H1 (cell line): Measurements from ENCODE around the gene RASGRP4. TPM values are rescaled to one million over a fixed set of nuclear protein-coding genes. Genes with fewer than 3 reads are reported as not detected.

Experiments used
- CTCF ChIA-PET: fragments of 300-600 bp; sonication (Branson Sonifier 250); formaldehyde crosslinking; loops from one replicate; lab custom pipeline; 2021; ENCODE audit not compliant: partially characterized antibody; lab: Charles Lee
- POLR2A ChIA-PET: fragments of 300-600 bp; sonication (Branson Sonifier 250); formaldehyde crosslinking; loops from one replicate; lab custom pipeline; 2021; ENCODE audit warnings: inconsistent platforms; ENCODE audit not compliant: partially characterized antibody; lab: Charles Lee
- DNase-seq, 2 experiments: peaks; one replicate each; pipeline versions ENCODE4 v3.0.0 to v3.0.0-alpha.2; 2010 to 2022; ENCODE audit warnings: low spot score in 2 of 2, low read depth in 1 of 2, mixed read lengths in 1 of 2
- FAIRE-seq: peaks from 2 replicates; lab custom pipeline; 2011; peaks lifted over from hg19 to GRCh38; lab: Jason Lieb, UNC
- H2AFZ ChIP-seq: 2 replicates; pipeline ENCODE4 v1.8.1; 2012; ENCODE audit warnings: low read length, inconsistent platforms
- H2AK5ac ChIP-seq: 2 replicates; pipeline ENCODE4 v1.6.1; 2013; ENCODE audit warnings: low read depth, low read length
- H2BK120ac ChIP-seq: replicated peaks from 2 replicates; pipeline ENCODE3; 2013; ENCODE audit warnings: low read depth, low read length, inconsistent platforms
- H2BK12ac ChIP-seq: 2 replicates; pipeline ENCODE4 v1.6.1; 2013; ENCODE audit warnings: low read depth, low read length
- H2BK15ac ChIP-seq: 2 replicates; pipeline ENCODE4 v1.6.1; 2013; ENCODE audit warnings: low read length
- H2BK20ac ChIP-seq: 2 replicates; pipeline ENCODE4 v1.6.1; 2013; ENCODE audit warnings: low read length
- H2BK5ac ChIP-seq: 2 replicates; pipeline ENCODE4 v1.6.1; 2013; ENCODE audit warnings: low read depth, low read length
- H3K14ac ChIP-seq: 2 replicates; pipeline ENCODE4 v1.6.1; 2013; ENCODE audit warnings: inconsistent platforms; ENCODE audit not compliant: insufficient read length
- H3K18ac ChIP-seq: 2 replicates; pipeline ENCODE4 v1.6.1; 2013; ENCODE audit warnings: low read length; ENCODE audit errors: extremely low read depth
- H3K23ac ChIP-seq: 2 replicates; pipeline ENCODE4 v1.6.1; 2013; ENCODE audit warnings: inconsistent platforms; ENCODE audit not compliant: insufficient read length
- H3K23me2 ChIP-seq: 2 replicates; pipeline ENCODE4 v1.6.1; 2013; ENCODE audit warnings: low read depth, low read length
- H3K27ac ChIP-seq: 2 replicates; pipeline ENCODE4 v1.6.1; 2011; ENCODE audit warnings: low read depth, low read length, inconsistent platforms
- H3K27me3 ChIP-seq, 4 experiments: replicated peaks in 1 of 4; 1 replicate in 1 of 4; 2 replicates in 3 of 4; pipeline versions ENCODE4 v1.6.1 to v1.8.1; 2011 to 2013; ENCODE audit warnings: low read length in 3 of 4, mild to moderate bottlenecking in 3 of 4, inconsistent platforms in 2 of 4, mixed read lengths in 2 of 4, moderate library complexity in 1 of 4; ENCODE audit not compliant: control insufficient read depth in 3 of 4, insufficient read depth in 3 of 4; ENCODE audit errors: extremely low read depth in 1 of 4
- H3K36me3 ChIP-seq, 4 experiments: 2 replicates each; pipeline versions ENCODE4 v1.6.1 to v1.8.1; 2011 to 2013; ENCODE audit warnings: mild to moderate bottlenecking in 4 of 4, low read length in 3 of 4, moderate library complexity in 2 of 4, control low read depth in 1 of 4, inconsistent platforms in 1 of 4; ENCODE audit not compliant: insufficient read depth in 4 of 4, control insufficient read depth in 2 of 4
- H3K4ac ChIP-seq: replicated peaks from 2 replicates; pipeline ENCODE3; 2013; ENCODE audit warnings: low read length, low read depth, mixed read lengths, inconsistent platforms; ENCODE audit not compliant: insufficient read length
- H3K4me1 ChIP-seq, 4 experiments: replicated peaks in 1 of 4; 1 replicate in 1 of 4; 2 replicates in 3 of 4; pipeline versions ENCODE4 v1.6.1 to v1.8.1; 2011 to 2013; ENCODE audit warnings: low read length in 3 of 4, inconsistent platforms in 2 of 4, mixed read lengths in 1 of 4; ENCODE audit not compliant: insufficient read depth in 4 of 4, control insufficient read depth in 3 of 4
- H3K4me2 ChIP-seq, 2 experiments: 2 replicates each; pipeline versions ENCODE4 v1.6.1 to v1.8.1; 2011 to 2013; ENCODE audit warnings: low read depth in 2 of 2, low read length in 2 of 2, control low read depth in 1 of 2, inconsistent platforms in 1 of 2, mild to moderate bottlenecking in 1 of 2; ENCODE audit not compliant: insufficient read depth in 1 of 2
- H3K4me3 ChIP-seq, 4 experiments: fragments of 200-600, 300-600 bp in 1 of 4; sonication (generic), shearing (Covaris generic), sonication (Bioruptor Twin) in 1 of 4; 2 replicates each; pipeline versions ENCODE4 v1.5.1 to v1.8.1; 2011 to 2016; ENCODE audit warnings: low read length in 4 of 4, low read depth in 3 of 4, control low read depth in 2 of 4, inconsistent platforms in 2 of 4, mild to moderate bottlenecking in 2 of 4, mixed read lengths in 1 of 4, moderate library complexity in 1 of 4; ENCODE audit not compliant: insufficient read depth in 2 of 4; ENCODE audit errors: extremely low read depth in 1 of 4
- H3K56ac ChIP-seq: replicated peaks from 2 replicates; pipeline ENCODE3; 2013; ENCODE audit warnings: low read depth, mild to moderate bottlenecking, mixed read lengths, low read length, inconsistent platforms; ENCODE audit not compliant: insufficient read length
- H3K79me1 ChIP-seq: 2 replicates; pipeline ENCODE4 v1.6.1; 2013; ENCODE audit warnings: low read depth, low read length, control low read depth
- H3K79me2 ChIP-seq, 2 experiments: 2 replicates each; pipeline versions ENCODE4 v1.6.1 to v1.8.1; 2012 to 2013; ENCODE audit warnings: low read length in 2 of 2, mild to moderate bottlenecking in 2 of 2, inconsistent platforms in 1 of 2; ENCODE audit not compliant: insufficient read depth in 2 of 2, control insufficient read depth in 1 of 2
- H3K9ac ChIP-seq, 4 experiments: replicated peaks in 1 of 4; 1 replicate in 1 of 4; 2 replicates in 3 of 4; pipeline versions ENCODE4 v1.6.1 to v1.8.1; 2011 to 2013; ENCODE audit warnings: low read depth in 3 of 4, low read length in 3 of 4, control low read depth in 2 of 4, mild to moderate bottlenecking in 2 of 4, moderate library complexity in 2 of 4, inconsistent platforms in 1 of 4; ENCODE audit errors: extremely low read depth in 1 of 4
- H3K9me3 ChIP-seq, 2 experiments: 2 replicates each; pipeline versions ENCODE4 v1.6.1 to v1.8.1; 2012 to 2013; ENCODE audit warnings: mild to moderate bottlenecking in 2 of 2, moderate library complexity in 2 of 2, control low read depth in 1 of 2, inconsistent platforms in 1 of 2, low read depth in 1 of 2, low read length in 1 of 2, mixed read lengths in 1 of 2; ENCODE audit not compliant: insufficient read depth in 2 of 2
- H4K20me1 ChIP-seq, 2 experiments: replicated peaks in 1 of 2; 2 replicates each; pipeline versions ENCODE3 to v1.8.1; 2011 to 2013; ENCODE audit warnings: inconsistent platforms in 2 of 2, low read length in 2 of 2, mild to moderate bottlenecking in 1 of 2; ENCODE audit not compliant: insufficient read depth in 2 of 2, control insufficient read depth in 1 of 2
- H4K5ac ChIP-seq: 2 replicates; pipeline ENCODE4 v1.6.1; 2013; ENCODE audit warnings: low read length, low read depth, mixed read lengths, inconsistent platforms; ENCODE audit not compliant: insufficient read length
- H4K8ac ChIP-seq: 2 replicates; pipeline ENCODE4 v1.8.0; 2013; ENCODE audit warnings: mild to moderate bottlenecking, moderate library complexity, low read length, inconsistent platforms; ENCODE audit not compliant: insufficient read depth; ENCODE audit errors: extremely low read depth
- H4K91ac ChIP-seq: replicated peaks from 2 replicates; pipeline ENCODE3; 2013; ENCODE audit warnings: low read length, mixed read lengths, inconsistent platforms; ENCODE audit not compliant: insufficient read length
- KDM1A ChIP-seq: fragments of 200-600, 300-600 bp; sonication (generic); IDR thresholded peaks from 2 replicates; pipeline ENCODE4 v1.7.1; 2016; ENCODE audit warnings: mild to moderate bottlenecking, low read length, borderline replicate concordance
- POLR2A ChIP-seq, 2 experiments: IDR thresholded peaks; 1 replicate in 1 of 2; 2 replicates in 1 of 2; pipeline ENCODE4 v1.6.1; 2011; ENCODE audit warnings: low read depth in 2 of 2, low read length in 2 of 2, mild to moderate bottlenecking in 2 of 2; ENCODE audit errors: control extremely low read depth in 1 of 2
- SIN3A ChIP-seq, 2 experiments: IDR thresholded peaks in 1 of 2; conservative IDR thresholded peaks in 1 of 2; 2 replicates each; pipeline ENCODE4 v1.6.1; 2011 to 2012; ENCODE audit warnings: low read length in 2 of 2, improper control_type of control experiment in 1 of 2, low read depth in 1 of 2, mild to moderate bottlenecking in 1 of 2
- SIRT6 ChIP-seq: IDR thresholded peaks from one replicate; pipeline ENCODE4 v1.7.1; 2012; ENCODE audit warnings: low read length, inconsistent platforms
- SP1 ChIP-seq: IDR thresholded peaks from 2 replicates; pipeline ENCODE4 v1.6.1; 2011; ENCODE audit warnings: low read depth, low read length
- TAF7 ChIP-seq: optimal IDR thresholded peaks from 2 replicates; pipeline ENCODE3; 2011; ENCODE audit warnings: low read depth, mild to moderate bottlenecking, inconsistent platforms, low read length, moderate library complexity, borderline replicate concordance
- whole genome bisulfite sequencing, 2 experiments: shearing (Covaris generic) in 1 of 2; methylation state at CpG; one replicate each; pipeline versions ENCODE4 v1.1.6 to v1.1.7; 2013 to 2015; ENCODE audit warnings: low lambda C conversion rate in 2 of 2, mixed read lengths in 2 of 2, inconsistent platforms in 1 of 2, low coverage in 1 of 2, missing lambda C conversion rate in 1 of 2; ENCODE audit not compliant: insufficient replicate concordance in 2 of 2, insufficient coverage in 1 of 2, insufficient read length in 1 of 2; ENCODE audit errors: extremely low coverage in 1 of 2, missing lambda C conversion rate in 1 of 2; 5-methylcytosine and 5-hydroxymethylcytosine counted together
- polyA plus RNA-seq, 7 experiments: library from polyadenylated mRNA; depleted of rRNA in 3 of 7; stranded (reverse) in 5 of 7; unstranded in 2 of 7; fragments of >200 nt in 5 of 7; fragments of 200-250 nt in 2 of 7; gene quantifications; 1 replicate in 5 of 7; 2 replicates in 1 of 7; 4 replicates in 1 of 7; pipeline versions ENCODE4 v1.2.1 to v1.2.3, GENCODE V29; 2011 to 2013; ENCODE audit warnings: missing spikeins in 2 of 7, mixed read lengths in 2 of 7
- total RNA-seq: library from RNA; stranded (reverse); fragmentation: NEBNext Ultra II Directional; extraction: Animal tissue kit (Norgen Biotek cat#: 25700); gene quantifications from 2 replicates; pipeline ENCODE4 v1.2.1, GENCODE V29; 2021
- TF ChIP-seq, protein P1 (sequence below): IDR thresholded peaks from 2 replicates; pipeline ENCODE4 v1.6.1; 2011; ENCODE audit warnings: low read depth, mild to moderate bottlenecking, low read length; ENCODE audit not compliant: insufficient read depth
- TF ChIP-seq, protein P2 (sequence below): IDR thresholded peaks from 2 replicates; pipeline ENCODE4 v1.6.1; 2011; ENCODE audit warnings: low read length, improper control_type of control experiment

Gene RASGRP4
- total and polyA plus RNA-seq, 2 of the 8 experiments (the other 6 are each of a cell fraction or from before 2014, with no cell fraction given) = 1.9 to 3.1 TPM

DNA sequence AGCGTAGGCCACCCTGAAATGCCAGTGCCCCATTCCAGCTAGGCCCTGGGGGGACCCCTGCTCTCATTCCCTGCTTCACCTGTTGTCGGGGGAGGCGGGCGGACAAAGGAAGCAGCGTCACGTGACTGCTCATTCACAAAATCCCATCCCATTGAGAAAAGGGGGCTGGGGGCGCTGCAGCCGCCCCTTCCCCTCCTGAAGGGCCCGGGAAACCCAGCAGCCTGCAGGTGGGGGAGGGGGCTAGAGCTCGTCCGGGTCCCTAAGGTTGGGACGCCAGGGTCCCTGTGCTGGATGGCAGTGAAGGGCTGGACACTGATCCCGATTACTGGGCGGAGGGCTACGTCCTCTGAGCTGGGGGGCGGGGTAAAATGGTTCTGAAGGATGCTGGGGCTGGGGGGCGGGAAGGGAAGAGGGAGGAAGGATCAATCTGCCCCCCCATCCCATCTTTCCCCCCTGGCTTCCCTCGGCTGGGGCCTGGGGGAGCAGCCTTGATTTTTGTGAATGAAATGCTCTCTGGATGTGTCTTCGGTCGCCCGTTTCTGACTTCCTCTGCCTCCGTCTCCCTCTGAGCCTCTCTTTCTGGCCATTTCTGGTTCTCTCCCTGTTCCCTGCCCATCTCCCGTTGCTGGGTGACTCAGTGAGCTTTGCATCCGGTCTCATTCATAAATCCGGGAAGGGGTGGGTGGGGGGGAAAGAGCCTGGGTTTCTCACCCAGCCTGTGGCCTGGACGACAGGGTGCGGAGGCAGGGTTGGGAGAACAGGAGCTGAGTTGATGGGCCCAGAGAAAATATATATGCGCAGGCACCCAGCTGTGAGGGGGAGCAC is 36.7 kb downstream of the RASGRP4 start:
- no peak for FAIRE-seq
- Histone ChIP-seq H4K91ac (peak overlapping the region; percentile 92), H2AK5ac (no peak overlapping the region), H3K36me3 (peaks cover 2 to 14% (median 5%) of the 10 kb centered on the region in 4 experiments; a peak in 2 of 8 replicates), H3K9ac (peak overlapping the region; percentile 66 to 80 (median 74)), H3K4ac (peak overlapping the region; percentile 87), H2BK20ac (no peak overlapping the region), H3K79me1 (peaks cover 4% of the 10 kb centered on the region; the same call in 1 of the 2 replicates), H3K18ac (peak overlapping the region; percentile 97), H3K4me2 (peak overlapping the region; percentile 86 to 92), H2BK5ac (peak overlapping the region; percentile 86; the same call in 1 of the 2 replicates), H3K23me2 (peaks cover 12% of the 10 kb centered on the region), H2BK15ac (no peak overlapping the region), H3K23ac (no peak overlapping the region), H3K79me2 (peaks cover 0 to 7% of the 10 kb centered on the region in 2 experiments; a peak in 2 of 4 replicates), H3K4me3 (peak overlapping the region; percentile 93 to 98 (median 96)), H2BK120ac (peak overlapping the region; percentile 82), H4K20me1 (peaks cover 0 to 8% of the 10 kb centered on the region in 2 experiments), H4K5ac (peak overlapping the region; percentile 73), H3K9me3 (no peaks in the 10 kb centered on the region), H4K8ac (peak overlapping the region; percentile 91; the same call in 1 of the 2 replicates), H2AFZ (peak overlapping the region; percentile 11; the same call in 1 of the 2 replicates), H3K27ac (peak overlapping the region; percentile 74), H3K14ac (no peak overlapping the region), H3K4me1 (peaks cover 10 to 26% (median 14%) of the 10 kb centered on the region in 4 experiments), H3K56ac (peak overlapping the region; percentile 97), H3K27me3 (no peaks in the 10 kb centered on the region), H2BK12ac (0 out of 2 replicates have a peak overlapping the region, but pooled peaks have one; percentile 39)
- DNase-seq = peak in 1 of 2 experiments; percentile 54
- TF ChIP-seq, protein P1, sequence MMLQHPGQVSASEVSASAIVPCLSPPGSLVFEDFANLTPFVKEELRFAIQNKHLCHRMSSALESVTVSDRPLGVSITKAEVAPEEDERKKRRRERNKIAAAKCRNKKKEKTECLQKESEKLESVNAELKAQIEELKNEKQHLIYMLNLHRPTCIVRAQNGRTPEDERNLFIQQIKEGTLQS = peak; percentile 61
- TF ChIP-seq POLR2A (IDR thresholded peaks at IDR 0.05; ENCODE audit: control extremely low read depth in 1 of 2, low read depth in 2 of 2, low read length in 2 of 2) (peak in 1 of 2 experiments; percentile 47; a peak in 2 of 3 replicates), KDM1A (no peak), SIRT6 (no peak), TAF7 (peak; percentile 37), SP1 (peak; percentile 48; the same call in 1 of the 2 replicates), SIN3A (conservative IDR thresholded peaks at IDR 0.05 in 1 of 2, IDR thresholded peaks at IDR 0.05 in 1 of 2; ENCODE audit: low read depth in 1 of 2, low read length in 2 of 2) (peak; percentile 56 to 68; a peak in 1 of 4 replicates)
- TF ChIP-seq, protein P2, sequence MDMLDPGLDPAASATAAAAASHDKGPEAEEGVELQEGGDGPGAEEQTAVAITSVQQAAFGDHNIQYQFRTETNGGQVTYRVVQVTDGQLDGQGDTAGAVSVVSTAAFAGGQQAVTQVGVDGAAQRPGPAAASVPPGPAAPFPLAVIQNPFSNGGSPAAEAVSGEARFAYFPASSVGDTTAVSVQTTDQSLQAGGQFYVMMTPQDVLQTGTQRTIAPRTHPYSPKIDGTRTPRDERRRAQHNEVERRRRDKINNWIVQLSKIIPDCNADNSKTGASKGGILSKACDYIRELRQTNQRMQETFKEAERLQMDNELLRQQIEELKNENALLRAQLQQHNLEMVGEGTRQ = peak; percentile 90
- WGBS, 2 experiments = 4% methylated on average over 23 of the region's 28 CpGs; no CpG with 5 or more reads in 1 of the 2 experiments
- ChIA-PET CTCF (interaction anchor here (1.0 kb wide), 1 partner anchor 13 kb away, joined by 3 read pairs; the partner anchor contains the start of gene FAM98C), POLR2A (interaction anchor here (0.8 to 4.3 kb wide), 10 partner anchors 12 to 229 kb away, joined by 3 to 38 read pairs (median 3); partner anchors contain the start of genes FAM98C, PSMD8, RASGRP4 and SPINT2)
